Stromal cell of bone marrow (primary cell): ENCODE results near the gene CLSTN1.

Experiments used
- DNase-seq: peaks from one replicate; pipeline ENCODE4 v3.0.0-alpha.2; 2012; ENCODE audit warnings: low read depth

CLSTN1 gene

GRCh38 chr1:9850442-9851162 lies 26.8 kb upstream of the CLSTN1 start:
- DNase-seq: no peak

GRCh38 chr1:9849691-9850441 lies 26.1 kb upstream of the CLSTN1 start:
- no peak for DNase-seq

- DNase-seq: no peak
Measured at GRCh38 chr1:9848022-9848421, 24.3 kb upstream of the CLSTN1 start.

GRCh38 chr1:9847269-9847668 lies 23.5 kb upstream of the CLSTN1 start:
- no peak for DNase-seq

GRCh38 chr1:9846611-9847171 lies 22.9 kb upstream of the CLSTN1 start:
- no peak for DNase-seq

GRCh38 chr1:9845914-9846313 lies 22.1 kb upstream of the CLSTN1 start:
- DNase-seq: no peak

DNA sequence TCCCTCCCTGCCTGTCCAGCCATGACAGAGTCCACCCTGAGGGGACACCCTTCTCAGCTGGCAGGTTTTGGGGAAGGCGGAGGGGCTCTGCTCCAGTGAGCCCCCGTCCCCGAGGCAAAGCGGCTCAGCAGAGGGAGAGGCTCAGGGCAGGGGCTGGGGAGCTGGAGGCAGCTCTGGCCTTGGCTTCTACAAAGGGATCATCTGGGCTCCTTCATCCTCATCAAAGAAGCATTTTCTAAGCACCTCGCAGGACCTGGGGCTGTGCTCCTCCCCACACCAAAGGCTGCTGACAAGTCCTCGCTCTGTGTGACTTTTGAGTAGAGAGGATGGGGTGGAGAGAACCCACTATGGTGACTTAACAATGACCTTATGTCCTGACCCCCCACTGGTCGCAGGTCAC lies 21.0 kb upstream of the CLSTN1 start:
- DNase-seq: no peak

DNA sequence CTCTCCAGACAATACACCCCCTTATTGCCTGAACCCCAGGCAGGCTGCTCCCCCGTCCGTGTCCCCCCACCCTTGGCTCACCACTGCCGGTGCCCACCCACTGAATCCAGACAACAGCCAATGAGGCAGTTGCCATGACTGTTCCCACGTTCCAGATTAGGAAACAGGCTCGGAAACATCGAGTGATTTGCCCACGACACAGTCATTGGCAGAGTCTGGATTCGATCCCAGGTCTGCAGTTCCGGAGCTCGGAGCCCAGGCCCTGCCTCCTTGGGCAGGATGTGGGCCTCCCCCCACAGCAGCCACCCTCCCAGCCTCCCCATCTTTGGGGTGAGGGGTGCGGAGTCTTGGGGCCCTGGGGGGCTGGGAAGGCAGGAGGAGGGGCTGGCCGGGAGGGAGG lies 20.3 kb upstream of the CLSTN1 start:
- peak; percentile 19 for DNase-seq

- DNase-seq: no peak
Measured at GRCh38 chr1:9843576-9843945, 19.8 kb upstream of the CLSTN1 start.

GRCh38 chr1:9842781-9843575 lies 19.2 kb upstream of the CLSTN1 start:
- DNase-seq: no peak

DNA sequence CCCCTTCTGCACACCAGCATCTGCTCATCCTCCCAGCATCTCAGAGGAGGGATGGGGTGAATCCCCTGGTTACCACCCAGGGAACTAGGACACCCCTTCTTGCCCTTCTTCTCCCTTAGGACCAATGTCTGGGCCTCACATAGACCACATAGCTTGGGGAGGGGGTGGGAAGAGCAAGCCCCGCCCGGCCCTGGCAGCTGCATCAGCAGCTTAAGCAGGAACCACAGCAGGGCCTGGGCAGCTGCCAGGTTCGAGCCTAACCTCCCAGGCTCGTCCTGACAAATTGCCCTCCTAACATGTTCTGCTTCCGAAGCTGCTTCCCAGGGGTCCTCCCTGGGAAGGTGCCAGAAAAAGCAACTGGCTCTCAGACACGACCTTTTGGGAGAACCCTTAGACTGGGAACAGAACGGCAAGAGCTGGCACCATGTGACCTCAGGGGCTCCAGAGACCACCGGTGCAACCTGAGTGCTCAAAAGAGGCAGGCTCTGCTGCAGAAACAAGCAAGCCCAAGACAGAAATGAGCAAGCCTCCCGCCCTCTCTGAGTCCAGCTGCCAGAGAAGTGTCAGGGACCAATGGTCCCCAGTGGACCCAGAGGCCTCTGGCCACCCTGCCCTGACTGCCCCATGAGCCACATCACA lies 18.4 kb upstream of the CLSTN1 start:
- DNase-seq: no peak

DNA sequence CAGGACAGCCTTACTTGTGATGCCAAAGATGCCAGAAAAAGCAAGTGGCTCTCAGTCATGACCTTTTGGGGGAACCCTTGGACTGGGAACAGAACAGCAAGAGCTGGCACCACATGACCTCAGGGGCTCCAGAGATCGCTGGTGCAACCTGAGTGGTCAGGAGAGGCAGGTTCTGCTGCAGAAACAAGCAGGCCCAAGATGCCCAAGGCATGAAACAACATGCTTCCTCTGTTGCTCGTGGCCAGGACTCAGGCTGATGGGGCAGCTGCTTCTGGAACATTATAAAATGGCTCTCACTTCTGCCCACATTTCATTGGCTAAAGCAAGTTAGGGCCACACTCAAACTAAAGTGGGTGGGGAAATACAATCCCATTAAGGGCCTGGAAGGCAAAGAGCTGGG lies 17.7 kb upstream of the CLSTN1 start:
- DNase-seq: no peak

DNA sequence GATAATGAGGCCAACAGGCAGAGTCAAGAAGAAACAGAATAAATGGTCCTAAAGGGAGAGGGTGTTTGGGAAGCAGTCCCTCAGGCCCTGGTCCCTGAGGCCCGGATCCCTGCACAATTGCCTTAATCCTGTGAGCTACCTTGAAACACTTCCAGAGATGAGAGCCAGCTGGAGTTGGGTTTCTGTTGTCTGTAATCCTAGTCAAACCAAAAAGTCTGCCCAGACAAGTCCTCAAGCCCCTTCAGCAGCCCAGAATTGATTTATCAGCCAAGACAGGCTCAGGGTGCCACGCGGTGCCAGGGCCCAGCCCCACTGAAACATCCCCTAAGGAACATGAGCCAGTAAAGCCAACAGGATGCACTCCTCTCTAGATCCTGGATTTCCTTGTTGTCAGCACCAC lies 16.4 kb upstream of the CLSTN1 start:
- no peak for DNase-seq

- no peak for DNase-seq
Measured at GRCh38 chr1:9838946-9839345, 15.2 kb upstream of the CLSTN1 start.

- DNase-seq: no peak
Measured at GRCh38 chr1:9836632-9836960, 12.8 kb upstream of the CLSTN1 start.

- DNase-seq: no peak
Measured at GRCh38 chr1:9835758-9836631, 12.2 kb upstream of the CLSTN1 start.

- no peak for DNase-seq
Measured at GRCh38 chr1:9835404-9835757, 11.6 kb upstream of the CLSTN1 start.

DNA sequence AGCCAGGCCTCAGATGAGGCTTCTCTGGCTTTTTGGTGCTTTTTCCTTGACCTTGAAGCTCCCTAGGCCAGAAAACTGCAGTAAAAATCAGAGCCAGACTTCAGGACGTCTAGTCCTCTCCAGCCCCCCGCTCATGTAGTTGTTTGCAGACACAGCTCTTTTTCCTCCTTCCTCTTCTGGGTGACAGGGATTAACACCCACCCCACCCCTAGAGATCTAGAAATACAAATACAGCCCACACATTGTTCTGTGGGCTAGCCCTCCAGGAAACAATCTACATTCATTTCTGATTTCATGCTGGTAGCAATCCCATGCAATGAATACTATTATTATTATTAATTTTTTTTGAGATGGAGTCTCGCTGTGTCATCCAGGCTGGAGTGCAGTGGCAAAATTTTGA lies 9.9 kb upstream of the CLSTN1 start:
- no peak for DNase-seq

DNA sequence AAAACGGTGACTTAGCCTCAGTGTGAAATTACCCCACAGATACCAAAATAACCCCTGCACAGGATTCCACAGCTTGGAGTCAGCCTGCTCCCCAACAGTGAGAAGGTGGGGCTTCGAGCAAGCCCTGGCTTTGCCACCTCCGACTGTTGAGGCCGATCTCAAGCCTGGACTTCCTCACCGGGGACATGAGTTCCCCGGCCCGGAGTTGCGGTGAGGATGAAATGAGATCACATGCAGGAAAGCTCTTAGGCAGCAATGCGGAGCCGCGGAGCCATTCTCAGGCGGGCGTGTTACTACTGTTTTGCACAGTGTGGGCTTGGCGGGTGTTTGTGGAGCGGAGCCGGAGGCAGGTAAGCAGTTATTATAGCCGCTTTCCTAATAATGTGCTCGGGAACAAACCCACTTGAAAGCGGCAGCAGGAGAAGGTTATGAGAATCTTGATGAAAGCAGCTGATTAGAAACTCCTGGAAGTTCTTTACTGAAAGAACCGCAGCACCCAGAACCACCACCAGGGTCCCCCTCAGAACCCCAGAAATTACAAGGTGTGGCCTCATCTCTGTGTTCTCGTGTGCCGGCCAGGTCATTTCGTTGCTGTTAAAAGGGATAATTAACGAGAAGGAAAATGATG lies 3.9 kb upstream of the CLSTN1 start:
- DNase-seq: no peak

DNA sequence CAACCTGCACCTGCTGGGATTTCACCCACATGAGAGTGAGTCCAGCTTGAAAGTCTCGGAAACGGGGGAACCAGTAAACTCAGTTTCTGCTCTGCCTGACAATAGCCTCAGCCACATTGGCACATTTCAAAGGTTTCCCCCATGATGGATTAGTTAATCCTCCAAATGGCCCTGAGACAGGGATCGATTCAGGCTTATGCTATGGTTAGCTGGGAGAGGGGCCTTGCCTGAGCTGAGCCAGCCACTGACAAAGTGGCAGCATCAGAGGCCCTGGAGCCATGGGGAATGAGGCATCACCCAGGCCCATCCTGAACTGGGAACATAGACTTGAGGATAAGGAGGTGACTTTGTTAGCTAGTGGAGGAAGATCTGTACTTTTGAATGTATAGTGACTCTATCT lies 2.9 kb upstream of the CLSTN1 start:
- no peak for DNase-seq

GRCh38 chr1:9826087-9826486 lies 2.3 kb upstream of the CLSTN1 start:
- no peak for DNase-seq
